Adrenal gland (tissue), 12 donors: ENCODE results near the gene ELOVL2. TPM values are rescaled to one million over a fixed set of nuclear protein-coding genes. Genes with fewer than 3 reads are reported as not detected.

Experiments
- DNase-seq, 7 donors: peaks; one replicate each; pipeline ENCODE4 v3.0.0-alpha.2; 2019 to 2020
- H3K27ac ChIP-seq, 5 donors: fragments of 200-600 bp; sonication (generic) in 4 of 5; 1 replicate in 3 of 5; 2 replicates in 2 of 5; pipeline versions ENCODE4 v1.5.1 to v1.8.0; 2016 to 2020; ENCODE audit warnings: mild to moderate bottlenecking in 1 of 5
- H3K27me3 ChIP-seq: fragments of 200-600 bp; 2 replicates; pipeline ENCODE4 v1.8.0; 2021
- H3K36me3 ChIP-seq, 2 donors: fragments of 200-600 bp; replicated peaks in 1 of 2; 1 replicate in 1 of 2; 2 replicates in 1 of 2; pipeline versions ENCODE4 v1.5.1 to v1.8.0; 2018 to 2022
- H3K4me1 ChIP-seq, 2 donors: fragments of 200-600 bp; replicated peaks in 1 of 2; 1 replicate in 1 of 2; 2 replicates in 1 of 2; pipeline versions ENCODE4 v1.5.1 to v1.8.0; 2018 to 2021
- H3K4me3 ChIP-seq, 4 donors: fragments of 200-600 bp; sonication (generic) in 3 of 4; one replicate each; pipeline ENCODE4 v1.5.1; 2016 to 2018
- H3K9me3 ChIP-seq, 3 donors: fragments of 200-600 bp; sonication (generic) in 1 of 3; replicated peaks in 1 of 3; 1 replicate in 2 of 3; 2 replicates in 1 of 3; pipeline versions ENCODE4 v1.5.1 to v1.8.0; 2016 to 2021
- POLR2A ChIP-seq, 2 donors: fragments of 450-650 bp; IDR thresholded peaks; one replicate each; pipeline ENCODE4 v1.6.1; 2017; ENCODE audit warnings: antibody characterized with exemption in 2 of 2, mild to moderate bottlenecking in 2 of 2, moderate library complexity in 1 of 2
- WGBS, 4 donors: extraction: QIAGEN DNeasy Blood & Tissue Kit in 2 of 4; methylation state at CpG; one replicate each; pipeline versions ENCODE4 v1.1.5 to v1.1.7; 2013 to 2017; 5-methylcytosine and 5-hydroxymethylcytosine counted together
- intact Hi-C, 2 donors: fragments of 100-400 bp; cut with DNase I; formaldehyde crosslinking; loops; one replicate each; pipeline versions ENCODE4 v1.14.1 to v1.15.0; 2022 to 2023
- polyA plus RNA-seq, 3 donors: library from polyadenylated mRNA; stranded (reverse); fragments of 200-250 nt in 2 of 3; fragments of 350-450 nt in 1 of 3; fragmentation: Illumina TruSeq in 1 of 3; extraction: RNeasy Lipid Tissue Mini Kit (QIAGEN cat#74804) in 1 of 3; gene quantifications; one replicate each; pipeline ENCODE4 v1.2.3, GENCODE V29; 2013 to 2014
- total RNA-seq, 9 donors: library from RNA; depleted of rRNA in 4 of 9; stranded (reverse); fragments of >200 nt in 4 of 9; fragments of 120-200 nt in 1 of 9; fragmentation: NEBNext Ultra II Directional in 1 of 9; extraction: Animal tissue kit (Norgen Biotek cat#: 25700) in 1 of 9; gene quantifications; one replicate each; pipeline versions ENCODE4 v1.1.0 to v1.2.4, GENCODE V29; 2013 to 2023
- TF ChIP-seq, protein P1 (sequence below), 6 experiments: fragments of 450-650 bp in 4 of 6; fragments of 200-600 bp in 2 of 6; sonication (generic) in 1 of 6; IDR thresholded peaks; 1 replicate in 5 of 6; 2 replicates in 1 of 6; pipeline versions ENCODE4 v1.5.1 to v1.8.0; 2016 to 2021; ENCODE audit warnings: antibody characterized with exemption in 6 of 6, mild to moderate bottlenecking in 2 of 6, moderate library complexity in 1 of 6
- donor health status: healthy with polysubstance abuse.
- donor health status: Bipolar disorder and iron deficiency.
- donor health status: DM: yes; HTN: yes; CAD: no.
- donor health status: DM: no; HTN: no; CAD: no.
- donor health status: DM: no; HTN: no; CAD: no.
- donor health status: DM: yes; HTN: yes; CAD: no.

ELOVL2 gene
- total and polyA plus RNA-seq, 12 donors, result 0.34 to 1.8 (median 0.92) TPM

DNA sequence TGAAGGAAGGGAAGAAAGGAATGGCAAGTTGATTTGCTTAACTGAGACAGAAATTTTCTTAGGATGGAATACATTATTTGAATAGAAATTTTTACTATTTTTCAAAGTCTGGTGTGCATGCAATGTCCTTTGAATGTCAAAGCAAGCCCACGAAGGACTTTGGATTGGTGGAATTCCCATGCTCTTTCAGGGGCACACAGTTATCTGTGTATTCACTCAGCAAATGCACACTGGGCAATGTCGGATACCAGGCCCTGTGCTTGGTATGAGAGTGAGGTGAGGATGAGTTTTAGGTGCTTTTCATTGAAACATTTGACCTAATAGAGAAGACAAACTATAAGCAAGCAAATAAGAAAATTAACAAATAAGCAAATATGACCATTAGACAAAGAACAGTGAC is 83.9 kb downstream of the ELOVL2 start:
- Histone ChIP-seq H3K27ac (no peak overlapping the region), H3K27me3 (no peaks in the 10 kb centered on the region), H3K4me1 (no peaks in the 10 kb centered on the region), H3K4me3 (no peak overlapping the region), H3K36me3 (no peaks in the 10 kb centered on the region), H3K9me3 (no peaks in the 10 kb centered on the region)
- intact Hi-C loops, result no loop called here
- DNase-seq, result no peak
- WGBS, 4 donors, result 78 to 89% (median 83%) methylated on average over 2 of the region's 2 CpGs
- TF ChIP-seq, protein P1, sequence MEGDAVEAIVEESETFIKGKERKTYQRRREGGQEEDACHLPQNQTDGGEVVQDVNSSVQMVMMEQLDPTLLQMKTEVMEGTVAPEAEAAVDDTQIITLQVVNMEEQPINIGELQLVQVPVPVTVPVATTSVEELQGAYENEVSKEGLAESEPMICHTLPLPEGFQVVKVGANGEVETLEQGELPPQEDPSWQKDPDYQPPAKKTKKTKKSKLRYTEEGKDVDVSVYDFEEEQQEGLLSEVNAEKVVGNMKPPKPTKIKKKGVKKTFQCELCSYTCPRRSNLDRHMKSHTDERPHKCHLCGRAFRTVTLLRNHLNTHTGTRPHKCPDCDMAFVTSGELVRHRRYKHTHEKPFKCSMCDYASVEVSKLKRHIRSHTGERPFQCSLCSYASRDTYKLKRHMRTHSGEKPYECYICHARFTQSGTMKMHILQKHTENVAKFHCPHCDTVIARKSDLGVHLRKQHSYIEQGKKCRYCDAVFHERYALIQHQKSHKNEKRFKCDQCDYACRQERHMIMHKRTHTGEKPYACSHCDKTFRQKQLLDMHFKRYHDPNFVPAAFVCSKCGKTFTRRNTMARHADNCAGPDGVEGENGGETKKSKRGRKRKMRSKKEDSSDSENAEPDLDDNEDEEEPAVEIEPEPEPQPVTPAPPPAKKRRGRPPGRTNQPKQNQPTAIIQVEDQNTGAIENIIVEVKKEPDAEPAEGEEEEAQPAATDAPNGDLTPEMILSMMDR (IDR thresholded peaks at IDR 0.05), result no peak
- no peak for TF ChIP-seq POLR2A (IDR thresholded peaks at IDR 0.05)

DNA sequence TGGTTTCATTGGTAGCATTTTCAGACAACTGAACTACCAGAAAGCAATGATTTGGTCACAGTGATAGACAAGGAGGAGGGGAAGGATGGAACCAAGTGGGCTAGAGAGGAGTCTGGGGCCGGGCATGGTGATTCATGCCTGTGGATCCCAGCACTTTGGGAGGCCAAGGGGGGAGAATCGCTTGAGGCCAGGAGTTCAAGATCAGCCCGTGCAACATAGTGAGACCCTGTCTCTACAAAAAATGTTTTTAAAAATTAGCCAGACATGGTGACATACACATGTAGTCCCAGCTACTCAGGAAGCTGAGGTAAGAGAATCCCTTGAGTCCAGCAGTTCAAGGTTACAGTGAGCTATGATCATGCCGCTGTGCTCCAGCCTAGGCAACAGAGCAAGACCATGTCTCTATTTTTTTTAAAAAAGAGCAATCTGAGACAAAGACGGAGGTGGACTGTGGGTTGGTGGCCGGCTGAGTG is 86.7 kb downstream of the ELOVL2 start:
- Histone ChIP-seq H3K36me3 (no peaks in the 10 kb centered on the region), H3K4me1 (no peaks in the 10 kb centered on the region), H3K27ac (no peak overlapping the region), H3K27me3 (no peaks in the 10 kb centered on the region), H3K9me3 (no peaks in the 10 kb centered on the region), H3K4me3 (no peak overlapping the region)
- intact Hi-C loops, result loop anchor here (5.0 to 10.0 kb wide), 2 partner anchors 110 to 537 kb away; no protein-coding TSS in a partner anchor
- 59 to 90% (median 72%) methylated on average over 6 of the region's 6 CpGs for WGBS, 4 donors
- TF ChIP-seq, protein P1 (IDR thresholded peaks at IDR 0.05), result no peak
- no peak for TF ChIP-seq POLR2A (IDR thresholded peaks at IDR 0.05)
- DNase-seq, result no peak

DNA sequence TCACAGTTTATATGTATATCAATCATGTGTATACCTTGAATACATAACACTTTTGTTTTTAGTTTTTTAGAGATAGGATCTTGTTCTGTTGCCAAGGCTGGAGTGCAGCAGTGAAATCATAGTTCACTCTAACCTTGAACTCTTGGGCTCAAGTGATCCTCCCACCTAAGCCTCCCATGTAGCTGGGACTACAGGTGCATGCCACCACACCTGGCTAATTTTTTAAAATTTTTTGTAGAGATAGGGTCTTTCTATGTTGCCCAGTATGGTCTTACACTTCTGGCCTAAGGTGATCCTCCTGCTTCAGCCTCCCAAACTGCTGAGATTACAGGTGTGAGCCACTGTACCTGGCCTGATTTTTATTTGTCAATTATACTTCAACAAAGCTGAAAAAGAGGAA is 87.3 kb downstream of the ELOVL2 start:
- no peak overlapping the region for H3K27ac ChIP-seq
- no peak for DNase-seq
- H3K27me3 ChIP-seq, result no peaks in the 10 kb centered on the region
- no peaks in the 10 kb centered on the region for H3K4me1 ChIP-seq
- H3K36me3 ChIP-seq, result no peaks in the 10 kb centered on the region
- no peak overlapping the region for H3K4me3 ChIP-seq
- no peak for TF ChIP-seq POLR2A (IDR thresholded peaks at IDR 0.05)
- TF ChIP-seq, protein P1 (IDR thresholded peaks at IDR 0.05), result no peak
- intact Hi-C loops, result loop anchor here (5.0 to 10.0 kb wide), 2 partner anchors 111 to 538 kb away; no protein-coding TSS in a partner anchor
- H3K9me3 ChIP-seq, result no peaks in the 10 kb centered on the region

DNA sequence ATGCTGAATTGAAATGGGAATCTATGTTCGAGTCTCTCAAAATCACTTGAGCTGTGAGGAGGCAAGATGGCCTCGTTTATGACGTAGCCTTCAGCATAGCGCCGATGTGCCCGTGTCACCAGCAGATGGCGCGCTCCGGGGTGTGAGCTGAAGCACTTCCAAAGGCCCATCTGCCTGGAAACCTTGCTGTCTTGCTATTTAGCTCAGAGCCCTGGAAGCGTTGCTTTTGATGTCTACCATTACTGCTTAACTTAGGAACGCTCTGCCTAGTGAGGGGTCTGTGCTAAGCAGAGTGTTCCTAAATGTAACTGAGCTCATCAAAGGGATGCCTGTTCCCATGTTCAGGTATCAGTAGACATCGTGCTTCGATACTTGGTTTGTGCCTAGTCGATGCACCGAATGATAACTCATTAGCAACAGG is 89.5 kb downstream of the ELOVL2 start:
- intact Hi-C loops, result loop anchor here (5.0 to 10.0 kb wide), 2 partner anchors 113 to 540 kb away; no protein-coding TSS in a partner anchor
- TF ChIP-seq POLR2A (IDR thresholded peaks at IDR 0.05), result no peak
- TF ChIP-seq, protein P1 (IDR thresholded peaks at IDR 0.05), result peak; percentile 56 to 73 (median 69)
- WGBS, 4 donors, result 27 to 33% (median 30%) methylated on average over 13 to 15 of the region's 15 CpGs

More for the DNA sequence above, 89.5 kb downstream of the ELOVL2 start:
- H3K36me3 ChIP-seq, result no peaks in the 10 kb centered on the region
- no peaks in the 10 kb centered on the region for H3K9me3 ChIP-seq
- no peak overlapping the region for H3K27ac ChIP-seq
- peak; percentile 63 to 87 (median 76) for DNase-seq
- H3K4me3 ChIP-seq, result no peak overlapping the region
- no peaks in the 10 kb centered on the region for H3K4me1 ChIP-seq
- no peaks in the 10 kb centered on the region for H3K27me3 ChIP-seq
